ENCODE results near the gene EPHA6.

DNA sequence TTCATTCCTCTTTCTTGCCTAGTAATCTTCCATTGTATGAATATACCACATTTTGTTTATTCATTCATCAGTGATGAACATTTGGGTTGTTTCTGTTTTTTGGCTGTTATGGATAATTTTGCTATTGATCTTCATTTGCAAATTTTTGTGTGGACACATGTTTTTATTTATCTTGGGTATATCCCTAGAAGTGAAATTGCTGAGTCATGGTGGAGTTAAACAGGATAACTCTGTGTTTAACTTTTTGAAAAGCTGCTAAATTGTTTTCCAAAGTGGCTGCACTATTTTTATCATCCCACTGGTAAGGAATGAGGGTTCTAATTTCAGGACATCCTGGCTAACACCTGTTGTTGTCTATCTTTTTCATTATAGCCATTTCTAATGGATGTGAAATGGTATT is 875.6 kb downstream of the EPHA6 start:
- no peak for TF ChIP-seq CTCF (IDR thresholded peaks at IDR 0.05)
- TF ChIP-seq POLR2AphosphoS5 (IDR thresholded peaks at IDR 0.05), result no peak

Data from transverse colon (tissue), 4 donors.